Hematopoietic multipotent progenitor cell (in vitro differentiated cells): ENCODE results near the gene COL15A1. TPM values are rescaled to one million over a fixed set of nuclear protein-coding genes. Genes with fewer than 3 reads are reported as not detected.

Source experiments
- DNase-seq, 3 donors: peaks; one replicate each; pipeline ENCODE4 v3.0.0-alpha.2; 2011 to 2015; ENCODE audit warnings: low read depth in 2 of 3, low spot score in 2 of 3
- total RNA-seq: library from RNA; depleted of rRNA; stranded (reverse); fragments of >200 nt; gene quantifications from one replicate; pipeline ENCODE4 v1.2.3, GENCODE V29; 2012

Gene COL15A1
- total RNA-seq, 1 donor: under 0.01 TPM

DNA sequence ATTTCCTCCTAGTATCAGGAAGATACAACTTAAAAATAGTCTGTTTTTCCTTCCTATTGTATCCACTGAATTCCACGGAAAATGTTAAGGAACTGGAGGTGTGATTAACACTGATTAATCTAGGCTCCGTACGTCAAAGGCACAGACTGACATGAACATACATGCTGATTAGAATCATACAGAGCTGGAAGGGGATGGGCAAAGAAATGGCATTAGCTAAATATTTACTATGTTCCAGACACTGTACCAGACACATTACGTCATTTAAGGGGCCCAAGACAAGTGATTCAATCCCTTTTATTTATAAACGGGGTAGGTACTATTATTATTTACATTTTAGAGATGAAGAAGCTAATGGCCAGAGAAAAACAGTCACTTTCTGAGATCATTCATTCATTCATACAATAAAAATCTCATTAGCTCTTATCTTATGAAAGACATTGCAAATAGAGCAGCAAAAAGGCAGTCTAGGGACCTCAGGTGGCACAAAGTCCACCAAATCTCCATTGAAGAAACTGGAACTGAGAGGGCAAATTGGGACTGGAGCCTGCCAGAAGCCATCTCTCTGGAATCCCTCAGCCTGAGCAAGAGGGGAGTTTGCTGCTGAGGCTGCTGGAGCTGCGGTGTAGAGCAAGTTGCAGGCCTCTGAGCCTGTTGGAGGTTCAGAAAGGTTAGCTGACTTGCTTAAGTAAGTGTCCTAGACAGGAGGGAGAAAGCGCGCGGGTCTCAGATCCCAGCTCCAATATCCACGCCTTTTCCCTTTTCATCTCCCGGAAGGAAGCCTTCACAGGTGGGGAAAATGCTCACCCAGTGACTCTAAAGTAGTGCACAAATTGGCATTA, 159.6 kb downstream of the COL15A1 start:
- DNase-seq: no peak

- peak in 1 of 3 donors; percentile 32 for DNase-seq
Measured at GRCh38 chr9:99103901-99104458, 160.3 kb downstream of the COL15A1 start.

DNA sequence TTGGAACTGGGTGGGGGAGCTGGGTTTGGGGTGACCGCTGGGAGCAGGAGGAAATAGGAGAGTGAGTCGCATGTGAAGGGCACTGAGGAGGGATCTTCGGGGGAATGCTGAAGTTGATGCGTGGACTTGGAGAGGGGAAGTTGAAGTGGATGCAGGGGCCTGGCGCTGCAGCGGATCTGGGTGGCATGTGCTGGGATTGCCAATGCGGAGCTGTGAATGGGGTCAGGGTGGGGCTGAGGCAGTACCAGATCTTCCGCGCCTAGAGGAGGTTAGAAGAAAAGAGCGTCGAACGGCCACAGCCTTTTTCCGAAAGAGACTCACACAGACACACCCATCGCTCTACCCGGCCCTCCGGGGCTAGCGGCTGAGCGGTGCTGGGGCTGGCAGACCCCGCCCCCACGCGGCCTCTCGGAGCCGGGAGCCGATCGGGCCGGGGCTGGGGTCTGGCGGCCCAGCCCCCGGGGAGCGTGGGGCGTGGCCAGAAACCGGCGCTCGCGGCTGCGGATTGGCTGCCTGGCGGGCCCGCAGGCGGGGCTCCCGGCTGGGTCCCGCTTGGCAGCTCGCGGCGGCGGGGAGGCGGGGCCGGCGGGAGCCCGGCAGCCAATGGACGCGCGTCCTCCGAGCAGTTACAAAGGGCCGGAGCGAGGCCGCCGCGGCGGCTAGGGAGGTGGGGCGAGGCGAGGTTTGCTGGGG, 160.9 kb downstream of the COL15A1 start, which contains the start of gene TGFBR1:
TSS of gene TGFBR1 (plus strand) at position 655 of the 693 bp plus-strand sequence. CDS start 93 bp downstream, outside the sequence.
- DNase-seq: peak; percentile 80 to 94 (median 91)

DNA sequence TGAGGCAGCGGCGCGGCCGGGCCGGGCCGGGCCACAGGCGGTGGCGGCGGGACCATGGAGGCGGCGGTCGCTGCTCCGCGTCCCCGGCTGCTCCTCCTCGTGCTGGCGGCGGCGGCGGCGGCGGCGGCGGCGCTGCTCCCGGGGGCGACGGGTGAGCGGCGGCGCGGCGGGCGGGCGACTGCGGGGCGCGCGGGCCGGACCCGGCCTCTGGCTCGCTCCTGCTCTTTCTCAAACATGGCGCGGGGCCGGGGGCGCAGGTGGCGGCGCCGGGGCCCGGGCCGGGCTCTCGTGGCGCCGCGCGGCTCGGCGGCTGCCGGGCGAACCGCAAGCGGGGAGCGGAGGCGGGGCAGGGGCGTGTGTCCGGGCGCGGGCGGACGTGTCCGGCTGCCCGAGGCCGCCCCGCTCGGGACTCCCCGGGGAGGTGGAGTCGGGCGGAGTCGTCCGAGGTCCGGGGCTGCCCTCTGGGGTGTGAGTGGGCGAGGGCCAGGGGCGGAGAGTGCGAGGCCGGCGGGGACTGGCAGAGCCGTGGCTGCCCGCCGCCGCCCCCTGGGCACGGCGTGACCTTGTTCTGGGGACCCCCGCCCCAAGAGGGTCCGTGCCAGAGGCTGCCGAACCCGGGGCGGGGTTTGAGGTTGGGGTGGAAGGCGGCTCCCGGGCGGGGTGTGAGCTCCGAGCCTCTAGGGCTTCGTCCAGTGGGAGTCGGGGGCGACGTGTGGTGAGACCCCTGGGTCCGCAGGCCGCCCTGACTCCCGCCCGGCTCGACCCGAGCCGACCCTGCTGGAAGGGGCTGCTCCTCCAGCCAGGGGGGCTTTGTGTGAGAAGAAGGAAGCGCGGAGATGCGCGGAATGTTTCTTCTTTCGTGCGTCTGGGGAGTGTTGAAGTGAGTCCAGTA, 161.7 kb downstream of the COL15A1 start:
- peak in 2 of 3 donors; percentile 41 to 52 for DNase-seq

GRCh38 chr9:99106044-99106375, 162.3 kb downstream of the COL15A1 start:
- DNase-seq: no peak

DNA sequence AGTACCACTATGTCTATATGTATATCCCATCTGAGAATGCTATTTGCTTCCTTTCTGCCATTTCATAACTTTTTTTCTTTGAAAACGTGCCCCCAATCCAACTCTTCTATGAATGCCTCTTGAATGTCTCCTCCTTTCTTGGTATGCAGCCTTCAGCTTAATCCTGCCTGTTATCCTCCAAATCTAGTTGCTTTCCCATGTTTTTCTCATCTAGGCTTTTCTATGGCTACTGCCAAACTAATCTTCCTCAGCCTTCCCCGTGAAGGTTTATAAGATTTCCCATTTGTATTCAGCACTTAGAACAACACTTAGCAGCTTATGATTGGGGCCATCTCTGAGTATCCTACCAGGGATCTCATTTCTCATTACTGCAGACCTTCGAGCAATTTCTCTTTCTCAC, 163.7 kb downstream of the COL15A1 start:
- DNase-seq: no peak

- no peak for DNase-seq
Measured at GRCh38 chr9:99108131-99108530, 164.4 kb downstream of the COL15A1 start.

GRCh38 chr9:99109522-99109921, 165.8 kb downstream of the COL15A1 start:
- DNase-seq: peak in 2 of 3 donors; percentile 65 to 82

GRCh38 chr9:99112750-99113413, 169.2 kb downstream of the COL15A1 start:
- peak in 1 of 3 donors; percentile 32 for DNase-seq

DNA sequence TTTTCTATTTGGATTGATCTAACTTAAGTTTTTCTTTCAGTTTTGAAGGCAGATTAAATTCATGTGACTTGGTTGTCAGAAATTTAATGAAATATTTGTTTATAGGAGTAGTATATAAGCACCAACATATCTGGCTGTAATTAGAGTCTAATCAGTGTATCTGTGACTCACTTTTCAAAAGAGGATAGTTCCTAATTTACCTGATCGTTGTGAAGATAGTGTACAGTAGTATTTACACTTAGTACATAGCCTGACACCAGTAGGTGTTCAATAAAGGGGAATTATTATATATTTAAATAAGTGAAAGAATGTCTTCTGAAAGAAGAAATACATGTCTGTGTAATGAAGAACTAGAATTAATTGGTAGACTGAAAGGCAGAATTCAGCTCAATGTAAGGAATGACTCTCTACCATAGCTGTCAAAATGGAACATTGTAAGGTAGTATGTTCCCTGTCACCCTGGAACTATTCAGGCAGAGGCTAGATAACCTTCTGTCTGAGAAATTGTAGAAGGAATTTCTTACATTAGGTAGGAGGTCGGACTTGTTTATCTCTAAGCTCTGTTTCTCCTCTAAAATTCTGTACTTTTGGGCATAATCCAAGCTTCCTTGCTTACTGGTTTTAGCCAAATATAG, 169.8 kb downstream of the COL15A1 start:
- DNase-seq: no peak

- no peak for DNase-seq
Measured at GRCh38 chr9:99114049-99114440, 170.3 kb downstream of the COL15A1 start.

- no peak for DNase-seq
Measured at GRCh38 chr9:99114846-99115500, 171.3 kb downstream of the COL15A1 start.

GRCh38 chr9:99116003-99116411, 172.3 kb downstream of the COL15A1 start:
- DNase-seq: no peak

GRCh38 chr9:99118782-99119466, 175.2 kb downstream of the COL15A1 start:
- peak in 2 of 3 donors; percentile 60 to 70 for DNase-seq

DNA sequence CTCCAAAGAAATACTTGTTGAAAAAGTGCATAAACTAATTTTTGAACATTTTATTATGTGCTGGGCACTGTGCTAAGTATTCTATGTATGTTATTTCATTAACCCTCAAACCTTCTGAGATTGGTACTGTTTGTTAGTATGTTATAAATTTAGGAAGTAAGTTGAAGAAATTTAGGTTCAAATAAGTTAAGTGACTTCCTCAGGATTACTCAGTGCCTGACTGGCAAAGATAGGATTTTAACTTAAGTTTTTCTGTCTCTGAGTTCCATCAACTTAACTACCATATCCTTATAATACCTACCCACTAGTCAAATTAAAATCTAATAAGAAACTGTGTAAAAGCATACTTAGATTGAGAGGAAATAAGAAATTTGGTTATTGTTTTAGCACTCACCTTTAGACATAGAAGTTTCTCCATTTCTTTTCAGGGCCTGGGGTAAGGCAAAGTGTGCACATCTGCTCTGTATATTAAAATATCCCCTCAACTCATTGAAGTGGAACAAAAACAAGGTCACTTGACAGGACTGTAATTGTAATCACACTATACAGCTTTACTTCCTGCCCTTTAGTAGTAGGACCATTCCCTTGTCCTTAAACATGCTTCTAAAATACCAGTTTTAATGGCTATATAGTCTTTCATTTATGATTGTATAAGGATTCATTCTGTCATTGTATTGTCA, 176.4 kb downstream of the COL15A1 start:
- no peak for DNase-seq
